Measurements from ENCODE around the gene SYNE1.
"Not testable (repeated sequence)": the region's sequence is repeated elsewhere in the genome, so short reads cannot be mapped to it uniquely, and the experiment has no call there.

Gene SYNE1

DNA sequence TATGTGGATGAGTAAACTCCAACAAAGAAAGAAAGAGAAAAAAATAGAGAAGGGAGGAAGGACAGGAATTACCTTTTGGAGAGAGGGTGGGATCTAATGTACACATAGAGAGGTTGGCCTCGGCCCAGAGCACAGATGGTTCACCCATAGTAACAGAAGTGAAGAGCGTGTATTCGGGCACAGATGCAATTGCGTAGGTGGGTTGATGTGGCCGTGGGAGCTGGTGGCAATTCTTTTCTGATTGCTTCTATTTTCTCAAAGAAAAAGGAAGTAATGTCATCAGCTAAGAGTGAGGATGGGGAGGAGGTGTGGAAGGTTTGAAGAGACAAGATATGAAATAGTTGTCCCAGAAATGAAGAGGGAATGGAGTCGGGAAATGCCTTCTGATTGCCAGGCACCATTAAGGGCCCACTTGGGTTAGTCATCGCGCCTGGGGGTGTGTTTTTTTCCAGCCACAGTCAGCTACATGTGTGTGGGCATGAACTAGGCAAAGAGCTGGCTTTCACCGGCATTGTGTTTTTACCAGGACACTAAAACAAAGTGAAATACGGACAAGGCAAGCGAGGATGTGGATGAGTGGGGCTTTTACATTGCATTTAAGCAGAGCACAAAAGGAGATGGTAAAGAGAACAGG, 158.7 kb downstream of the SYNE1 start:
- no peak for DNase-seq

DNA sequence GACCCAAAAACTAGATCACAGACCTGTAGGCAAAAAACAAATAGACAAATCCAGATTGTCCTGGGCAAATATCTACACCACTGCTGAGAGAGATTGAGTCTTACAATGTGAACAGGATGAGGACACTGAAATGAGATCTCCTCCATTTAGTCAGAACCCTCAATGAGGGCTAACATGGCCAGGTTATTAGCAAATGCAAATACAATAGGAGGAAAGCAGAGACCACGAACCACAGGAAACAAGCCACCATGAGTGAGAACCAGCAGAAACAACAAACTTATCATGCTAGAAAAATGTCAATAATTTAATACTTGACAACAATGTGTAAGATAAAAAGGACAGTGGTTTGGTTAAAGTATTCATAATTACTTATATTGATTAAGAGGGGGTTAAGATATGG, 162.8 kb downstream of the SYNE1 start:
- DNase-seq: no peak

DNA sequence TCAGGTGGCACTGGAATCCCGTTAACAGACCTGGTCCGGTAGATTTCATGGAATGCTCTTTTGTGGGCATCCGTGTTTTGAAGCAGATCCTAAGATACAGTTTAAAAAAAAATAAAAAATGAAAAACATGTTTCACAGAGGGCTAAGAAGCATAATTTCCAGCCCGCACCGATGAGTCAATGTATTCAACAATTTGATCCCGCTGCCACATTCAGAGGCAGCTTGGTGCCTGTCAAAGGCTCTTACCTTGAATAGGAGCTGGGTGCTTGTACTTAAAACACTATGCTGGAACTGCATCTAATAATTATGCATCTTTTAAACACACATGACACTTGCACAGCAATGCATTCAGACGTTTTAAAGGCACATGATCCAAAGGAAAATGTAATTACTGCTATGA, 164.8 kb downstream of the SYNE1 start:
- no peak for DNase-seq

DNA sequence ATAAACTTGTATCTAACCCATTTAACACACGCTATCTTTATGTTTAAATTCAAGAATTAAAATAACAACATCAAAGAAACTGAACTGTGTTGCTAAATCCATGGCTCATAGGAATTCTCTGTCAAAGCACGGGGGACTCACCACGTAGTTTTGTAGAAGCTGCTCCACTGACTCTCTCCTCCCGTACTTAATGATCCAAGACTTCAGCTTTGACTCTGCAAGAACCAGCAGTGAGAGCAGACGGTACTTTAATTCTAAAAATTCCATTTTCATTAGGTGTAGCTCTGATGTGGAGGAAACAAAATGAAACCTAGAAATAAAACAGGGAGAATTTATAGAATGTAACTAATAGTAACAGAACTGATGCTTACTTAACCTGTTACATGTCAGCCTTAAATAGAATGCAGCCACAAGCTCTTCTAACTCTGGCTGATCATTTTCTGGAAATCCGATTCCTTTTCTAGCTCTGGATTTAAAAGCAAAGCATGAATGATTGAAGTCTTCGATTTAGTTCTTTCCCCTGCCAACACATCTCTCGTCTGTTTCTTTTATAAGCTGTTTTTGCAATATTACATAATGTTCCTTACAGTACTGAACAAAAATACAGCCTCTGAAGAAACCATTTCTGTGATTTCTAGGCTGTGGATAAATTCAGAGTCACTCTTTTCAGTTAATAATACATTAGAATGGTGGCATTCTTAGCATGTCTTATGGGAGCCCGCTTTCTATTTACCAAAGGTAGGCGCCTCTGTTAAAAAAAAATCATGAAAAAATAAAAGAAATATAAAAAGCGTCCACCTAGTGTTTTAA, 165.5 kb downstream of the SYNE1 start:
- no peak for DNase-seq

DNA sequence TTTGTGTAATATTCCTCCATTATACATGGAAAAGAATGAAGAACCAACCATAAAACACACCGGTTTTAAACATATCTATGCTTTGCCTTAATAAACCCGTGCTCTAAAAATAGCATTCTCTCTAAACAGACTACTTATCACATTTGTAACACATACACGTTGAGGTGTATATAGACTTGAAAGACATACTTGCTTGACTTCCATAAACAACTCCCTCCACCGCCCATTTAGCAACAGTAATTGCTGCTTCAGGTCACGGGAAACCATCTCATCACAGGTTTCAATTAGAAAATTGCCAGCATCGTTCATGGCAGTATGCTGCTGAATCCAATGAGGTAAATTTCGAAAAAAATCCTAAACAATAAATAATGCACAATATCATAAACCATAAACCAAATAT, 174.0 kb downstream of the SYNE1 start:
- no peak for DNase-seq

DNA sequence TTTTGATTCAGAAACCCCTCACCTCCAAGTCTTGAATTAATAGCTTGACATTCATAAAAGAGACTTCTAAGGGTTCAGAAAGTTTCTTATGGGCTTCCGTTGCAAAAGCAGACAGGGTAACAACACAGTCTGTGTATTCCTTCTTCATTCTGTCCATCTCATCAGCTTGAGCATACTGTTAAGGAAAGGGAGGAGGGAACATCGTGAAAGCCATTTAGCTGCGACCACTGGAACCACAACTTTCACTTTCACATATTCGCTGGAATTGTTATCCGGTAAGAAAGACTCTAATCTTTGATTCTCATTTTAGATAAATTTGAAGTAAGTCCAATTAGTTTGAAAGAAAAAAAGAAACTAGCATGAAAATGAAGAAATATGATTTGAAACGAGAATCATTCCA, 174.4 kb downstream of the SYNE1 start:
- no peak for DNase-seq

DNA sequence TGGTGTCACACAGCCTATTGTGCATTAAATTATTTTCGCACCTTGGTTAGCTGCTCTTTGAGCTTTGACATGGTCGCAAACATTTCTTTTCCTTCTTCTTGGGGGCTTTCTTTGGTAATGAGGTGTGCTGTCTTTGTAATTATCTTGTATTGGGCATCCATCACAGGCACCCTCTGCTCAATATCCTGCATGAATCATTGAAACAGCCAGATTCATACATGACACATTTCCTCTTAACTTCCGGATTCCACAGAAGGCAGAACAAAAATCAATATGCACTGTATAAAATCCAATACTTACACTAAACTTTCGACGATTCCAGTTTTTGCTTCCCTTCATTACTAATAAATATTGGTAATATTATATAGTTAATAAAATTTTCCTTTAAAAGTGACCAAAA, 175.6 kb downstream of the SYNE1 start:
- DNase-seq: no peak

DNA sequence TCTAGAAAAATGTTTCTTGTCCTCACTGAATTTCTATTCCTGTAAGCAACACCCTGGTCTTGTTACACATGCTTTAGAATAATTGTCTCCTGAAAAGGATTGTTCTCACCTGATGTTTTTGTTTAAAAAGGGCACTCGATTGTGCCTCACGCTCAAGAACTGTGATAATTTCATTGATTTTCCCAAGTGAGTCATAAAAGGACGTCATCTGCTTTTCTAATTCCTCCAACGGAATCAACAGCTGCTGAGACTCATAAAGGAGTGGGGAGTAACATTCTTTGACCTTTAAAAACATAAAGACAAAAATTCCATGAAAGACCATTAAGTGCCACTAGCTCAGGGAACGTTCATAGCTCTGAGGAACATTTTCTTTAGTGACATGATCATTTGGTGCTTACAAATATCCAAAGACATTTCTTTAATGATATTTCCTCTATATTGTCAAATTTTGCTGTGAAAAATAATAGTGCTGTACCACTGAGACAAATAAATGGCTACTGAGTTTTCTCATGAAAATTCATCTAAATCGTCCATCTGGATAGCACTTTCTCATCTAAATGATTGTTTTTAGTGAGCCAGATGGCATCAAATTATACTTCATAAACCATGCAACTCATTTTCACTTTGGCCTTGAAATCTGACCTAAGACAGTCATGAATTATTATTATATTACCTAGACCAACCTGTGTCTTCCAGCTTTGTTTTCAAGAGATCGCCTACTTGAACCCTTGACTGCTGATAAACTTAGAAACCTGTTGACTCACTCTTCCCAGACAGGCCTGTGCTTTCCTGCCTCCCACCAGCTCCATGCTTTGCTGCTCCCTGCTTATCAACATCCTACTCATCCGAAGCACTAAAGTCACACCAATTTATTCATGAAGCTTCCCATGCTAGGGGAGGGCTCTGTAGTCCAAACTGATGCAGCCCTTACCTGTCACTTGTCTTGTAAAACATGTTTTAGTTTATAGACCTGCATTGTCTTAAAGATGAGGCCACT, 178.2 kb downstream of the SYNE1 start:
- DNase-seq: no peak

DNA sequence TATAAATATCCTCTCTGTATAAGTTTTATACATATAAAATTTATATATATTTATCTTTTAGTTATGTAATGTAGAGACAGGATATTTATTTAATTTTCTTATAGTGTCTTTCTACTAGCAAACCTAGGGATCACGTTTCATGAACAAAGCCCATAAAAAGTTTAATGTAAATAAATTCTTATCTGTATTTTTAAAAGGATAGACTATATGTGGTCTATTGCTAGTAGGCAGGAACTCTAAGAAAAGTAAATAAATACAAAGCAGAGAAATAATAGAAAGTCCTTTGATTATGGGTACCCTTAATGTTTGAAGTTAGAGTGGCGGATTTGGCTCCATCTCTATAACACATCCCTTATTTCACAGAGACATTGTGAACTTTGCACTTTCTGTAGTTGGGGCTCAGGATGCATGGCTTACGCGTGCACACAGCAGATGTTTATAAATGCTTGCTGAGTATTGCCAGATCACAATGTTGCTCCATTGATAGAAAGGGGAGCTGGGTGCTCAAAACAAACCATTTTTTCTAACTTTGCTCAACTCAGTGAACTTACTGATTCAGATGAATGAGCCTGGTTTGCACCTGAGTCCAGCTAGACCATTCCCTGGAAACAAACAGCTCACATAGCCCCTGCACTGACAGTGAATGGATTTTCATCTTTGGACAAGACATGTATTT, 179.1 kb downstream of the SYNE1 start:
- no peak for DNase-seq

DNA sequence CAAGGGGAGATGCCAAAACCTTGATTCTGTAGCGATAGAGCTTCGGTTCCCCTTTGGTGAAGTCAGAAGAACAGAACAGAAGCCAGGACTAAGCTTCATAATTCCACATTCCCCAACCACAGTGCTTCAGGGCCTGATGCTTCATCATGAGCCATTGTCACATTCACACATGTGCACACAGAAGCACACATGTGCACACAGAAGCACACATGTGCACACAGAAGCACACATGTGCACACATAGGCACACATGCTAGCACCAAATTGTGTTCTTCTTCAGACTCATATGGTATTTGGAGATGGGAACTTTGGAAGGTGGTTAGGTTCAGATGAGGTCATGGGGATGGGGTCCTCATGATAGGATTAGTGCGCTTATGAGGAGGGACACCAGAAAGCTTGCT, 183.2 kb downstream of the SYNE1 start:
- DNase-seq: no peak

DNA sequence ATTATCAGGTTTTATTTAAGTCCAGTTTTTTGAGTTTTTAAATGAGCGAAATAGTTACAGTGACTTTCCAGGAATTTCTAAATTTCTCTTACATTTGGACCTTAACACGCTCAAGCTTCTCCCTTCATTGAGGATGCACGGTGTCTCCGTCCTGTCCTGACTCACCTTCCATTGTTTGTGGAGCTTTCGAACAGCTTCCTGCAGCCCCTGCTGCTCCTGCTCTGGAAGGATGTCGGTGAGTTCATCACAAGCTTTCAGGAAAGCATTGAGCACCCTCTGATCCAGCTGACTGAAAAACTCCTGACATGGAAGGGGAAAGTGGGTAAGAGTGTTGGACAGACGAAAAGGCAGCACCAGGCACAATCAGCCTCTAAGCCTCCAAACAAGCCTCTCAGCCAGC, 183.7 kb downstream of the SYNE1 start:
- no peak for DNase-seq

DNA sequence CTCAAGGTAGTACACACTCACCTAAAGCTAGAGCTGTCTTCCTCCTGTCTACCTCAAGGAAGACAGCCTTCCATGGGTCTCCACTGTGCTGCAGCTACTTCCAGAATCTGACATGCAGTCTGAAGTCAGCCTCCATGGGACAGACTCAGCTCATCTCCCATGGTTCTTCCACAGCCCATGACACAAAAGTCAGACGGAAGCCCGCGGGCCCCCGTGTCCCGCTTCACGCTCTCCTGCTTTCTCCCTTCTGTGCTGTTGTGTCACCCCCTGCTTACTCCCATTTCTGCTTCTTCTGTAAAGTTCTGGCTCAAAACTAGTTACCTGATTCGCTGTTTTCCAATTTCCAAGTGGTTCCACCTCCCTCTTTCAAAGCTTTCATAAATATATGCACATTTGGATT, 184.5 kb downstream of the SYNE1 start:
- no peak for DNase-seq

DNA sequence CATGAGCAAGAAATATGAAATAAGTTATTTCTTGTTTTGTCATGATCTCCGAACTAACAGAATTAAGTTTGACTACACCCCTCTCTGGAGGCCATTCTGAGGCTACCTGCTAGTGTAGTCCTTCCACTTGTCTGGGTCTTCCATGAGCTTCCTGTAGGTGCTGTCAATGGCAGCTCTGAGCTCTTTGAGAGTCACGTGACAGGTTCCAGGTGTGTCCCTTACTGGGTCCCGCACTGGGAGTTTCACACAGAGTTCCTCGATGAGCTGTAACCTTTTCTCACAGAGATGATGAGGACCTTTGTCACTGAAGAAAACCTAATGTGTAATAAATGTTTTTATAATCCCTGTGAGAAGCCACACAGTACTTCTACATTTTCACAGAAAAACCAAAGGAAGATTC, 186.6 kb downstream of the SYNE1 start:
- no peak for DNase-seq

DNA sequence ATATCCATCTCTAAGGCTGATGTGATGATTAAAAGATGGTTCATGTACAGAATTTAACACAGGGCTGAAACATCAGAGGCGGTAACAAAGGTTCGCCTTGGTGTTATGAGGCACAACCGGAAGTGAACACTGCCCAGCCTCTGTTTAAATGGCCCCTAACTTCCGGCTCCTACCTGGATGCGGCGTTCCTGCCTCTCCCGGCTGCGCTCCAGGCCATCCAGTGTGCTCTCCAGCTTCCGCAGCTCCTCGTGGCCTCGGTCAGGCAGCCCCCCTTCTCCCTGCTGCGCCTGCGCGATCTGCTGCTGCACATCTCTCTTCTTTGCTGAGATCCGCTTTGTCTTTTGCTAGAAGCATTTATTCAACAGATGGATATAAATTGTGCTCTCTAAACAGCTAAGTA, 195.3 kb downstream of the SYNE1 start:
- DNase-seq: no peak

DNA sequence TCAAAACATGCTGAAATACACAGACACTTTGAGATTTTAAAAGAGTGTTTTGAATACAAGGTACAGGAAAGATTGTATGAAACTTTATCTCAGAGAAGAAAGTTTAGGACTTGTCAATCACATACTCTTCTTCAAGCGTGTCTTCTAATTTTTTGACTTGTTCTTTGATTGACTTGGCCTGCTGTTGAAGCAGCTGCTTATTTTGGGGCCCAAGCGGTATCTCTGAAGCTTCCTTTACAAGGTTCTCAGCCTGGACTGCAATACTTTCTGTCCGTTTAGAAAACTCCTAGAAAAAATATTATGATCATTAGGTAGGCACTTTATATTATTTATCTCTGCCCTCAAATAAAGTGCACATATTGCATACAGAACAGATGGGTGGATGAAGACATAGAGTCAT, 201.3 kb downstream of the SYNE1 start:
- no peak for DNase-seq

DNA sequence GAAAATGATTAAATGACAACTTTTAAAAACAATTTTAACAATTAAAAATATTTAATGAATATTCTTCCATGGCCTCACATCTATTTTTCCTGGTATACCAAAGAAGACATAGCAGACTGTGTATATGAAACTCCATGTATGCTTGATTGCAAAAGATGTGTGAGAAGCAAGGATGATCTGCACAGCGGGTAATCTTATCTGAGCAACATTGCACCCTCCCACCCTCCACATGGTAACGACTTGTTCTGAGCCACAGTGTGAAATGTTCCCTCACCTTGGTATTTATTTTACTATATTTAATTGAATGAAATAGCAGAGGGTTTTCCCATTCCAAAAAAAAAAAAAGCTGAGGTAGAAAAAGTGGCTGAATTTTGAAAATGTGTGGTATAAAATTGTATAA, 204.4 kb downstream of the SYNE1 start:
- no peak for DNase-seq

DNA sequence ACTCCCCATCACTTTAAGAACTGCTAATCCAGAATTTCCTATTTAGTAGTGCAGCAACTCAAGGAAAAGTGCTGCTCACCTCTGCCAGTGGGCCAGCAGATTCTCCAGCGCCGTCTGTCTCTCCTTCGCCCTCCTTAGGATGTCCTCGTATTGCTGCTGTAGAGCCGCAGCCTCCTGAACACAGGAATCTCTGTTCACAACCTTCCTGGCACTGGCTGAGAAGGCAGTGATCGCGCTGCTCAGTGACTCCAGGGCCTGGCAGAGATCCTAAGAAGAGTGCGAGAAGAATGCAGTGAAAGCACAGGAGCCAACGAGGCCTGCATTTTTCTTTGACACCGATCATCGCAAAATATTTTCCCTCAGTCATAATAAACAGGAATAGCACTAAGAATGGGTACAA, 209.0 kb downstream of the SYNE1 start:
- no peak for DNase-seq

DNA sequence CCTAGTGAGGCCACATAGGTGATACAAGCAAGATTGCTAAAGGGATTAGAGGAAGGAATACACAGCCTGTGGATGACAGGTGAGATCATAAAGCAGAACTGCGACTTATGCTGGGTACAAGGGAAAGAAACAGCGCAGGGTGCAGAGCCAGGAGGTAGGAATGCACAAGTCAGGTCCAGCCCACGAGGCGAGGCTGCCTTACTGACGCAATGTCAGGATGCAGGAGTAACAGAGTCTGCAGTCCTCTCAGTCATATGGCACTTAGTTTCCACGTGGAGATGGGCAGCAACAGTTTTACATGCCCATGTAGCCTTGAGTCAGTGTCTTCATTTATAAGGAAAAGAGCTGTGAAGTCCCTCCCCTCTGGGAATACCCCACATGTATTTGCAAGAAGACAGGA, 210.9 kb downstream of the SYNE1 start:
- no peak for DNase-seq

DNA sequence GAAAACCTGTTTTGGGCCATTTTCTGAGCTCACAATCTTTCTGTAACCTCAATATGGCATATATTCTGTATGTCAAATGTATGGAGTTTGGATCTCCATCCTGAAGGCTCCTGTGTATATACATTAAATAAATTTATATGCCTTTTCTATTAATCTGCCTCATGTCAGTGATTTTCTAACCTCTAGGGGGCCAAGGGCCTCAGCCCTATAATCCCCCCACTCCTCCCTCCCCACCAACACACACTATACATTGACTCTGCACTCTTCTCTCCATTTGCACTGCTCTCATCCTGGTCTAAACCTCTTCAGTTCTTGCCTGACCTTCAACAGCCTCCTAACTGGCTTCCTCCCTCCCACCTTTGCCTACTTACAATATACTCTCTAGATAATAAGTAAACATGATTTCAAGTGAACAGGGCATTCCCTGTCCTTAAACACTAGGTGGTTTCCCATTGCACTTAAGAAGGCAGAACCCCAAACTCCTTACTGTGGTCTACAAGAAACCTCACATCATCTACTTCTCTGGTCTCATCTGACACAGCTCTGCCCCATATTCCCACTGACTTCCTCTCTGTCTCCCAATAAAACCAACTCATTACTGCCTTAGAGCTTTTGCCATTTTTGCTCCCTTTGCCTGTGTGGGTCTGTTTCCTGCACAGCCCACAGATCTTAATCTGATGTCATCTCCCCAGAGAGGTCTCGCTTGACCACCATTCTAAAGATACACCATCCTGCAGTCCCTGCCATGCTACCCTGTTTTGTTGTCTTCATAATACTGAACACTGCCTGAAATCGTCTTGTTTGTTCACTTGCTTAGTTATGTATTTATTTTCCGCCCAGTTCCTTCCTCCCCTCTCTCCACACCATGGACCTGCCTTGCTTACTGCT, 213.7 kb downstream of the SYNE1 start:
- DNase-seq: no peak

DNA sequence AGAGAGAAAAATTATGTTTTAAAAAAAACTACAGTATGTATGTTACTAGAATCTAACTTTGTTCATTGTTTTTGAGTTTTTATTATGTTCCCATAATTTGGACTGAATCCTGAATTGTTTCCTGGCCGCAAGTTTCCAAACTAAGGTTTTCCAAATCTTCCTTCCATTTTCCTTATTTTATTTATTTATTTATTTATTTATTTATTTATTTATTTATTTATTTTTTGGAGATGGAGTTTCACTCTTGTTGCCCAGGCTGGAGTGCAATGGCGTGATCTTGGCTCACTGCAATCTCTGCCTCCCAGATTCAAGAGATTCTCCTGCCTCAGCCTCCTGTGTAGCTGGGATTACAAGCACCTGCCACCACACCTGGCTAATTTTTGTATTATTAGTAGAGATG, 215.7 kb downstream of the SYNE1 start:
- DNase-seq: not testable (repeated sequence)

DNA sequence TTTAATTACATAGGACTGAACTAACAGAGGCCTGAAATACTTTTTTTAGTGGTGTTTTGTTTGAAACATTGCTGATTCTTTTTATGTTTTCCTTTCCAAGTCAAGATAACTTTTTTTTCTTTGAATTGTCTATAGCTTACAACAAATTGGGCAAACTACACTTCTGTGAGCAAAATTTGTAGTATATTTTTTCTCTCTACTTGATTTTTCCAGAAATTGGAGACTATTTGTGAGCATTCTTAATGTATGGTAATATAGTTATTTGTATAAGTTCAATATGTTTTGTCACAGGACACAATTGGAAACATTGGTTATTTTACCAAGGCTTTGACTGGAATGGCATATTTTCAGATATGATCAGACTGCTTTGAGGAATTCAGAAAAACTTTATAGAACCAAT, 216.5 kb downstream of the SYNE1 start:
- DNase-seq: no peak

DNA sequence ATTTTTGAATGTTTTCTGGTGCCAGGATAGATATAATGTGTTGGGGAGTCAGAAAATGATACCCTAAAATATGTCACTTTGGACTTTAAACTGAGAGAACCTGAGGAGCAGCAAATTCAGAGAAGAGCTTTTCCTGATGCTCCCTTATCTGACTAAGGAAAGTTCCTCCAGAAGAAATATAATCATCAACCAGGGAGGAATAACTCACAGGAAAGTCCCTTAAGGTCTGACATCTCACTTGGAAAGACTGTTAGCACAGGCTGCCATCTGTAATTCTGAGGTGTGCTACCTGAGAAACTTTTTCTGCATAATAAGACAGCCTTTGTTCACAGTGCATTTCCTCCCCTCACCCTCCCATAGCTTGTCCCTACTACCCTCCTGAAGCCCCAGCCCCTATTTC, 218.6 kb downstream of the SYNE1 start:
- no peak for DNase-seq

Measured in retina (tissue), 1 donor.